ENCODE data around the gene ADCYAP1R1. TPM values are rescaled to one million over a fixed set of nuclear protein-coding genes. Genes with fewer than 3 reads are reported as not detected.
A peak's percentile ranks its signal among the peaks of the same experiment; 100 is the strongest.

Gene ADCYAP1R1
- total RNA-seq, 1 donor from 2014 or later, result 8.3 TPM

- DNase-seq, result peak; percentile 92
These were observed 9.0 kb upstream of the ADCYAP1R1 start for GRCh38 chr7:31043051-31043471.

- no peak for DNase-seq
These were observed 7.6 kb upstream of the ADCYAP1R1 start for GRCh38 chr7:31044529-31044928.

- DNase-seq, result no peak
These were observed 5.4 kb upstream of the ADCYAP1R1 start for GRCh38 chr7:31046723-31047122.

- DNase-seq, result no peak
These were observed 4.6 kb upstream of the ADCYAP1R1 start for GRCh38 chr7:31047313-31048146.

- DNase-seq, result no peak
These were observed 2.9 kb upstream of the ADCYAP1R1 start for GRCh38 chr7:31049005-31049765.

- DNase-seq, result no peak
These were observed 356 bp downstream of the ADCYAP1R1 start for GRCh38 chr7:31052487-31052840.

GRCh38 chr7:31052841-31053601 lies 913 bp downstream of the ADCYAP1R1 start:
- no peak for DNase-seq

GRCh38 chr7:31053986-31054385 lies 1.9 kb downstream of the ADCYAP1R1 start:
- DNase-seq, result no peak

- peak; percentile 74 for DNase-seq
These were observed 2.6 kb downstream of the ADCYAP1R1 start for GRCh38 chr7:31054608-31055278.

GRCh38 chr7:31055471-31055870 lies 3.4 kb downstream of the ADCYAP1R1 start:
- peak; percentile 31 for DNase-seq

- no peak for DNase-seq
These were observed 4.8 kb downstream of the ADCYAP1R1 start for GRCh38 chr7:31056775-31057346.

- no peak for DNase-seq
These were observed 6.0 kb downstream of the ADCYAP1R1 start for GRCh38 chr7:31058122-31058521.

GRCh38 chr7:31058688-31059087 lies 6.6 kb downstream of the ADCYAP1R1 start:
- DNase-seq, result no peak

- DNase-seq, result no peak
These were observed 7.4 kb downstream of the ADCYAP1R1 start for GRCh38 chr7:31059551-31059950.

GRCh38 chr7:31061185-31061584 lies 9.1 kb downstream of the ADCYAP1R1 start:
- no peak for DNase-seq

- no peak for DNase-seq
These were observed 10.8 kb downstream of the ADCYAP1R1 start for GRCh38 chr7:31062746-31063435.

GRCh38 chr7:31065021-31065593 lies 13.0 kb downstream of the ADCYAP1R1 start:
- no peak for DNase-seq

- DNase-seq, result no peak
These were observed 13.7 kb downstream of the ADCYAP1R1 start for GRCh38 chr7:31065840-31066239.

GRCh38 chr7:31066516-31067130 lies 14.5 kb downstream of the ADCYAP1R1 start:
- no peak for DNase-seq

GRCh38 chr7:31067491-31067890 lies 15.4 kb downstream of the ADCYAP1R1 start:
- DNase-seq, result no peak
